K562 (cell line): ENCODE data around the gene PRSS57. TPM values are rescaled to one million over a fixed set of nuclear protein-coding genes. Genes with fewer than 3 reads are reported as not detected.

Experiments used
- ATAC-seq: fragments of 200-7000 bp; cut with Tn5 transposase; 3 replicates; pipeline ENCODE4 v1.9.1; 2020; ENCODE audit warnings: moderate library complexity
- BruUV-seq: library from RNA; stranded (reverse); fragments of 400-500 nt; replicated peaks from 2 replicates; lab custom pipeline; 2021; lab: Mats Ljungman, UMichigan
- CTCF ChIA-PET: fragments of 300-600 bp; formaldehyde crosslinking; extraction: SDS; loops from one replicate; lab custom pipeline; 2021; ENCODE audit warnings: low intra/inter-chr PET ratio; lab: Yijun Ruan, JAX
- POLR2A ChIA-PET: fragments of 300-600, 350-650 bp; sonication (Branson Sonifier 250); formaldehyde crosslinking; extraction: SDS; loops from one replicate; lab custom pipeline; 2021; ENCODE audit warnings: antibody characterized with exemption, inconsistent platforms; lab: Yijun Ruan, JAX
- DNase-seq, 4 experiments: peaks; one replicate each; pipeline versions ENCODE4 v3.0.0 to v3.0.0-alpha.2; 2011 to 2018; ENCODE audit warnings: low spot score in 3 of 4, mixed read lengths in 3 of 4; ENCODE audit errors: extremely low read depth in 1 of 4
- FAIRE-seq: peaks from 2 replicates; lab custom pipeline; 2011; peaks lifted over from hg19 to GRCh38; lab: Jason Lieb, UNC
- H2AFZ ChIP-seq: 2 replicates; pipeline ENCODE4 v1.6.0; 2011; ENCODE audit warnings: low read depth, low read length, control low read depth, inconsistent platforms
- H3K27ac ChIP-seq: fragments of 200-600 bp; 3 replicates; pipeline ENCODE4 v1.8.0; 2011; ENCODE audit warnings: low read depth, mild to moderate bottlenecking, control low read depth, inconsistent platforms, low read length, moderate library complexity, mixed read lengths; ENCODE audit errors: extremely low read depth
- H3K27me3 ChIP-seq, 2 experiments: fragments of 300-600 bp in 1 of 2; 2 replicates in 1 of 2; 3 replicates in 1 of 2; pipeline versions ENCODE4 v1.6.0 to v1.8.0; 2011; ENCODE audit warnings: inconsistent platforms in 2 of 2, low read length in 2 of 2, mild to moderate bottlenecking in 1 of 2, mixed read lengths in 1 of 2, moderate library complexity in 1 of 2; ENCODE audit not compliant: control insufficient read depth in 2 of 2, insufficient read depth in 2 of 2
- H3K36me3 ChIP-seq: fragments of 300-600 bp; 3 replicates; pipeline ENCODE4 v1.8.0; 2011; ENCODE audit warnings: mild to moderate bottlenecking, low read length, inconsistent platforms; ENCODE audit not compliant: control insufficient read depth, insufficient read depth
- H3K4me1 ChIP-seq, 2 experiments: fragments of 200-600 bp in 1 of 2; replicated peaks in 1 of 2; 2 replicates in 1 of 2; 3 replicates in 1 of 2; pipeline versions ENCODE4 v1.5.1 to v1.8.0; 2011; ENCODE audit warnings: inconsistent platforms in 2 of 2, low read length in 2 of 2, mild to moderate bottlenecking in 1 of 2, mixed read lengths in 1 of 2, moderate library complexity in 1 of 2; ENCODE audit not compliant: control insufficient read depth in 2 of 2, insufficient read depth in 2 of 2
- H3K4me2 ChIP-seq: 2 replicates; pipeline ENCODE4 v1.6.1; 2011; ENCODE audit warnings: low read length, control low read depth, inconsistent platforms, mixed read lengths; ENCODE audit not compliant: insufficient read depth
- H3K4me3 ChIP-seq: fragments of 200-600 bp; sonication (generic), shearing (Covaris generic); 2 replicates; pipeline ENCODE4 v1.5.1; 2016; ENCODE audit warnings: control low read depth, inconsistent platforms
- H3K79me2 ChIP-seq: fragments of 200-600 bp; 3 replicates; pipeline ENCODE4 v1.8.0; 2011; ENCODE audit warnings: low read length, inconsistent platforms; ENCODE audit not compliant: control insufficient read depth, insufficient read depth
- H3K9ac ChIP-seq, 2 experiments: 2 replicates each; pipeline versions ENCODE4 v1.6.0 to v1.6.1; 2011; ENCODE audit warnings: low read depth in 2 of 2, low read length in 2 of 2, control low read depth in 1 of 2, inconsistent platforms in 1 of 2, mild to moderate bottlenecking in 1 of 2, mixed read lengths in 1 of 2; ENCODE audit not compliant: insufficient read depth in 1 of 2
- H3K9me1 ChIP-seq: one replicate; pipeline ENCODE4 v1.6.0; 2011; ENCODE audit warnings: inconsistent platforms, mild to moderate bottlenecking, low read length, moderate library complexity; ENCODE audit not compliant: control insufficient read depth, insufficient read depth
- H3K9me3 ChIP-seq: replicated peaks from 2 replicates; pipeline ENCODE4 v1.5.1; 2011; ENCODE audit warnings: low read depth, low read length, inconsistent platforms; ENCODE audit not compliant: control insufficient read depth, insufficient read depth
- H4K20me1 ChIP-seq: replicated peaks from 2 replicates; pipeline ENCODE4 v1.6.1; 2011; ENCODE audit warnings: low read length, inconsistent platforms, mixed read lengths; ENCODE audit not compliant: control insufficient read depth, insufficient read depth
- KHSRP ChIP-seq: fragments of 450-650 bp; IDR thresholded peaks from 2 replicates; pipeline ENCODE4 v1.6.1; 2017
- MCM3 ChIP-seq: fragments of 450-650 bp; IDR thresholded peaks from 2 replicates; pipeline ENCODE4 v1.6.1; 2016
- NRF1 ChIP-seq, 2 experiments: fragments of 450-650 bp; IDR thresholded peaks in 1 of 2; conservative IDR thresholded peaks in 1 of 2; 2 replicates each; pipeline ENCODE4 v1.6.1; 2014; ENCODE audit warnings: mild to moderate bottlenecking in 2 of 2
- RFX7 ChIP-seq: fragments of 250-450 bp; sonication (Bioruptor Pico); IDR thresholded peaks from 2 replicates; pipeline ENCODE4 v1.5.1; 2021; ENCODE audit warnings: mild to moderate bottlenecking
- SMARCA5 ChIP-seq: fragments of 450-650 bp; IDR thresholded peaks from 2 replicates; pipeline ENCODE4 v1.6.1; 2016
- TAF7 ChIP-seq: fragments of 450-650 bp; IDR thresholded peaks from 2 replicates; pipeline ENCODE4 v1.6.1; 2016; ENCODE audit warnings: missing genetic modification characterization, missing compliant biosample characterization
- ZC3H11A ChIP-seq: IDR thresholded peaks from 2 replicates; pipeline ENCODE4 v1.6.1; 2012; ENCODE audit warnings: low read depth, low read length, improper control_type of control experiment
- ZFX ChIP-seq: sonication (generic); formaldehyde crosslinking; IDR thresholded peaks from 2 replicates; pipeline ENCODE4 v1.8.0; 2022; ENCODE audit warnings: mild to moderate bottlenecking, missing genetic modification reagents, moderate library complexity
- ZNF143 ChIP-seq: sonication (generic); formaldehyde crosslinking; IDR thresholded peaks from 2 replicates; pipeline ENCODE4 v1.9.0; 2022; ENCODE audit warnings: mild to moderate bottlenecking, missing genetic modification reagents
- ZNF445 ChIP-seq: fragments of 250-450 bp; sonication (Bioruptor Pico); IDR thresholded peaks from 2 replicates; pipeline ENCODE4 v1.4.0; 2020; ENCODE audit warnings: low read depth, mild to moderate bottlenecking, moderate library complexity
- ZNF75A ChIP-seq: fragments of 450-650 bp; formaldehyde crosslinking; IDR thresholded peaks from 2 replicates; pipeline ENCODE4 v1.4.0; 2020; ENCODE audit warnings: mild to moderate bottlenecking
- WGBS: fragments of 100-300 bp; shearing (Covaris generic); methylation state at CpG from one replicate; pipeline ENCODE4 v1.1.6; 2016; ENCODE audit warnings: low coverage, mixed read lengths; ENCODE audit not compliant: insufficient coverage; ENCODE audit errors: missing lambda C conversion rate; 5-methylcytosine and 5-hydroxymethylcytosine counted together
- in situ Hi-C: fragments of 300-500 bp; cut with MboI; formaldehyde crosslinking; loops from 4 replicates; pipeline ENCODE4 v1.15.0; 2018; ENCODE audit warnings: inconsistent platforms, mixed read lengths
- intact Hi-C: fragments of 100-400 bp; cut with micrococcal nuclease; formaldehyde crosslinking; loops from 2 replicates; pipeline ENCODE4 v1.14.2; 2022
- polyA plus RNA-seq, 8 experiments: library from polyadenylated mRNA; depleted of rRNA in 4 of 8; stranded (reverse) in 5 of 8; unstranded in 3 of 8; fragments of >200 nt; fragmentation: Nextera tagmentation in 2 of 8; fragmentation: Illumina TruSeq in 1 of 8; extraction: Ambion mirVana in 2 of 8; extraction: Trizol in 1 of 8; gene quantifications; 2 replicates each; pipeline versions ENCODE4 v1.2.1 to v1.2.3, GENCODE V29; 2011 to 2014; ENCODE audit warnings: inconsistent platforms in 1 of 8, missing spikeins in 1 of 8
- total RNA-seq, 7 experiments: library from RNA; depleted of rRNA in 6 of 7; stranded (reverse); fragments of >200 nt in 6 of 7; fragmentation: Illumina TruSeq in 2 of 7; extraction: Trizol in 2 of 7; gene quantifications; 2 replicates each; pipeline versions ENCODE4 v1.2.1 to v1.2.3, GENCODE V29; 2011 to 2021; ENCODE audit warnings: low replicate concordance in 1 of 7
- TF ChIP-seq, protein P1 (sequence below): fragments of 250-450 bp; sonication (Bioruptor Pico); IDR thresholded peaks from 2 replicates; pipeline ENCODE4 v1.5.1; 2021; ENCODE audit warnings: mild to moderate bottlenecking
- TF ChIP-seq, protein P2 (sequence below): fragments of 250-450 bp; sonication (Bioruptor Pico); IDR thresholded peaks from 2 replicates; pipeline ENCODE4 v1.8.0; 2022; ENCODE audit warnings: inconsistent platforms
- TF ChIP-seq, protein P3 (sequence below): IDR thresholded peaks from 3 replicates; pipeline ENCODE4 v1.6.1; 2011; ENCODE audit warnings: borderline replicate concordance, mild to moderate bottlenecking, moderate library complexity; ENCODE audit not compliant: insufficient read length; ENCODE audit errors: extremely low read depth
- TF ChIP-seq, protein P4 (sequence below), 2 experiments: IDR thresholded peaks in 1 of 2; conservative IDR thresholded peaks in 1 of 2; 2 replicates each; pipeline ENCODE4 v1.6.1; 2016; ENCODE audit warnings: low read depth in 2 of 2, mild to moderate bottlenecking in 1 of 2, missing compliant biosample characterization in 1 of 2, missing genetic modification characterization in 1 of 2, moderate library complexity in 1 of 2

PRSS57 gene
- total and polyA plus RNA-seq, 9 of the 15 experiments (the other 6 are each of a cell fraction or from before 2014, with no cell fraction given): 0.06 to 2.5 (median 1.3) TPM; not detected in 3

DNA sequence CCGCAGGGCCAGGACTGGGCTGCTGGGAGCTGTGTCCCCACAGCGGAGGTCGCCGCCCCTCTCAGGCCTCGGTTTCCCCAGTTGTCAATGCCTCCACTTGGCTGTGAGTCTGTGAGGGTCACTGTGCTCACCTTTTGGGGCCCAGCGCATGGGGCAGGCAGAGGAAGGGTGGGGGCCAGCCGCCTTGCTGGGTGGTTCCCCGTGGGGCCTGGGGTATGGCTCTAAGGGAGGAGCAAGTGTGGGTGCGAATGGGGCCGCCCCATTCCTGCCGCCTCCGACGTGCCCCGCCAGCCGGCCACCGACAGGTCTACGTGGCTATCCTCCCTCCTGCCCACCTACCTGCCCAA is 56.4 kb downstream of the PRSS57 start:
- H3K4me3 ChIP-seq: peak overlapping the region; percentile 47
- intact Hi-C loops: no loop called here
- H3K27ac ChIP-seq: no peak overlapping the region; the same call in 2 of the 3 replicates
- CTCF ChIA-PET: no interaction called here
- no TSS peak for BruUV-seq
- H3K9me3 ChIP-seq: no peaks in the 10 kb centered on the region
- FAIRE-seq (no peak), DNase-seq (no peak), ATAC-seq (no peak)
- peak overlapping the region in 1 of 2 experiments; percentile 89; a peak in 3 of 4 replicates for H3K9ac ChIP-seq
- H3K9me1 ChIP-seq: no peaks in the 10 kb centered on the region
- peaks cover 2% of the 10 kb centered on the region for H3K79me2 ChIP-seq
- POLR2A ChIA-PET: no interaction called here
- peak overlapping the region; percentile 84 for H3K4me2 ChIP-seq
- H3K4me1 ChIP-seq: peaks cover 4 to 60% of the 10 kb centered on the region in 2 experiments; a peak in 4 of 5 replicates
- no peaks in the 10 kb centered on the region for H3K27me3 ChIP-seq
- in situ Hi-C loops: no loop called here
- H2AFZ ChIP-seq: peak overlapping the region; percentile 89
- no peaks in the 10 kb centered on the region for H4K20me1 ChIP-seq
- 26% methylated on average over 10 of the region's 17 CpGs for WGBS
- peaks cover under 1% of the 10 kb centered on the region; the same call in 1 of the 3 replicates for H3K36me3 ChIP-seq
- TF ChIP-seq ZNF143 (peak; percentile 38; the same call in 1 of the 2 replicates), RFX7 (no peak), KHSRP (no peak), MCM3 (no peak), SMARCA5 (no peak), NRF1 (conservative IDR thresholded peaks at IDR 0.05 in 1 of 2, IDR thresholded peaks at IDR 0.05 in 1 of 2) (no peak), ZFX (CRISPR knock-in tag) (peak; percentile 1; the same call in 1 of the 2 replicates), ZNF75A (no peak), ZC3H11A (no peak), ZNF445 (no peak), TAF7 (tag) (no peak)
- TF ChIP-seq, protein P1, sequence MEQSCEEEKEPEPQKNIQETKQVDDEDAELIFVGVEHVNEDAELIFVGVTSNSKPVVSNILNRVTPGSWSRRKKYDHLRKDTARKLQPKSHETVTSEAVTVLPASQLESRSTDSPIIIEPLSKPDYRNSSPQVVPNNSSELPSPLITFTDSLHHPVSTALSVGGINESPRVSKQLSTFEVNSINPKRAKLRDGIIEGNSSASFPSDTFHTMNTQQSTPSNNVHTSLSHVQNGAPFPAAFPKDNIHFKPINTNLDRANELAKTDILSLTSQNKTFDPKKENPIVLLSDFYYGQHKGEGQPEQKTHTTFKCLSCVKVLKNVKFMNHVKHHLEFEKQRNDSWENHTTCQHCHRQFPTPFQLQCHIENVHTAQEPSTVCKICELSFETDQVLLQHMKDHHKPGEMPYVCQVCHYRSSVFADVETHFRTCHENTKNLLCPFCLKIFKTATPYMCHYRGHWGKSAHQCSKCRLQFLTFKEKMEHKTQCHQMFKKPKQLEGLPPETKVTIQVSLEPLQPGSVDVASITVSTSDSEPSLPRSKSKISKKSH: no peak
- TF ChIP-seq, protein P2, sequence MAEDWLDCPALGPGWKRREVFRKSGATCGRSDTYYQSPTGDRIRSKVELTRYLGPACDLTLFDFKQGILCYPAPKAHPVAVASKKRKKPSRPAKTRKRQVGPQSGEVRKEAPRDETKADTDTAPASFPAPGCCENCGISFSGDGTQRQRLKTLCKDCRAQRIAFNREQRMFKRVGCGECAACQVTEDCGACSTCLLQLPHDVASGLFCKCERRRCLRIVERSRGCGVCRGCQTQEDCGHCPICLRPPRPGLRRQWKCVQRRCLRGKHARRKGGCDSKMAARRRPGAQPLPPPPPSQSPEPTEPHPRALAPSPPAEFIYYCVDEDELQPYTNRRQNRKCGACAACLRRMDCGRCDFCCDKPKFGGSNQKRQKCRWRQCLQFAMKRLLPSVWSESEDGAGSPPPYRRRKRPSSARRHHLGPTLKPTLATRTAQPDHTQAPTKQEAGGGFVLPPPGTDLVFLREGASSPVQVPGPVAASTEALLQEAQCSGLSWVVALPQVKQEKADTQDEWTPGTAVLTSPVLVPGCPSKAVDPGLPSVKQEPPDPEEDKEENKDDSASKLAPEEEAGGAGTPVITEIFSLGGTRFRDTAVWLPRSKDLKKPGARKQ: no peak
- TF ChIP-seq, protein P3, sequence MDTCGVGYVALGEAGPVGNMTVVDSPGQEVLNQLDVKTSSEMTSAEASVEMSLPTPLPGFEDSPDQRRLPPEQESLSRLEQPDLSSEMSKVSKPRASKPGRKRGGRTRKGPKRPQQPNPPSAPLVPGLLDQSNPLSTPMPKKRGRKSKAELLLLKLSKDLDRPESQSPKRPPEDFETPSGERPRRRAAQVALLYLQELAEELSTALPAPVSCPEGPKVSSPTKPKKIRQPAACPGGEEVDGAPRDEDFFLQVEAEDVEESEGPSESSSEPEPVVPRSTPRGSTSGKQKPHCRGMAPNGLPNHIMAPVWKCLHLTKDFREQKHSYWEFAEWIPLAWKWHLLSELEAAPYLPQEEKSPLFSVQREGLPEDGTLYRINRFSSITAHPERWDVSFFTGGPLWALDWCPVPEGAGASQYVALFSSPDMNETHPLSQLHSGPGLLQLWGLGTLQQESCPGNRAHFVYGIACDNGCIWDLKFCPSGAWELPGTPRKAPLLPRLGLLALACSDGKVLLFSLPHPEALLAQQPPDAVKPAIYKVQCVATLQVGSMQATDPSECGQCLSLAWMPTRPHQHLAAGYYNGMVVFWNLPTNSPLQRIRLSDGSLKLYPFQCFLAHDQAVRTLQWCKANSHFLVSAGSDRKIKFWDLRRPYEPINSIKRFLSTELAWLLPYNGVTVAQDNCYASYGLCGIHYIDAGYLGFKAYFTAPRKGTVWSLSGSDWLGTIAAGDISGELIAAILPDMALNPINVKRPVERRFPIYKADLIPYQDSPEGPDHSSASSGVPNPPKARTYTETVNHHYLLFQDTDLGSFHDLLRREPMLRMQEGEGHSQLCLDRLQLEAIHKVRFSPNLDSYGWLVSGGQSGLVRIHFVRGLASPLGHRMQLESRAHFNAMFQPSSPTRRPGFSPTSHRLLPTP: no peak
- TF ChIP-seq, protein P4, sequence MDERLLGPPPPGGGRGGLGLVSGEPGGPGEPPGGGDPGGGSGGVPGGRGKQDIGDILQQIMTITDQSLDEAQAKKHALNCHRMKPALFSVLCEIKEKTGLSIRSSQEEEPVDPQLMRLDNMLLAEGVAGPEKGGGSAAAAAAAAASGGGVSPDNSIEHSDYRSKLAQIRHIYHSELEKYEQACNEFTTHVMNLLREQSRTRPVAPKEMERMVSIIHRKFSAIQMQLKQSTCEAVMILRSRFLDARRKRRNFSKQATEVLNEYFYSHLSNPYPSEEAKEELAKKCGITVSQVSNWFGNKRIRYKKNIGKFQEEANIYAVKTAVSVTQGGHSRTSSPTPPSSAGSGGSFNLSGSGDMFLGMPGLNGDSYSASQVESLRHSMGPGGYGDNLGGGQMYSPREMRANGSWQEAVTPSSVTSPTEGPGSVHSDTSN (CRISPR knock-in tag; IDR thresholded peaks at IDR 0.05; ENCODE audit: low read depth): no peak
- TF ChIP-seq, protein P4 (tag; conservative IDR thresholded peaks at IDR 0.05; ENCODE audit: low read depth): no peak
